ENCODE measurements around the gene RNF115. TPM values are rescaled to one million over a fixed set of nuclear protein-coding genes. Genes with fewer than 3 reads are reported as not detected.

Gene RNF115
- total RNA-seq, 4 donors from 2014 or later: 23.7 to 24.9 (median 23.8) TPM

DNA sequence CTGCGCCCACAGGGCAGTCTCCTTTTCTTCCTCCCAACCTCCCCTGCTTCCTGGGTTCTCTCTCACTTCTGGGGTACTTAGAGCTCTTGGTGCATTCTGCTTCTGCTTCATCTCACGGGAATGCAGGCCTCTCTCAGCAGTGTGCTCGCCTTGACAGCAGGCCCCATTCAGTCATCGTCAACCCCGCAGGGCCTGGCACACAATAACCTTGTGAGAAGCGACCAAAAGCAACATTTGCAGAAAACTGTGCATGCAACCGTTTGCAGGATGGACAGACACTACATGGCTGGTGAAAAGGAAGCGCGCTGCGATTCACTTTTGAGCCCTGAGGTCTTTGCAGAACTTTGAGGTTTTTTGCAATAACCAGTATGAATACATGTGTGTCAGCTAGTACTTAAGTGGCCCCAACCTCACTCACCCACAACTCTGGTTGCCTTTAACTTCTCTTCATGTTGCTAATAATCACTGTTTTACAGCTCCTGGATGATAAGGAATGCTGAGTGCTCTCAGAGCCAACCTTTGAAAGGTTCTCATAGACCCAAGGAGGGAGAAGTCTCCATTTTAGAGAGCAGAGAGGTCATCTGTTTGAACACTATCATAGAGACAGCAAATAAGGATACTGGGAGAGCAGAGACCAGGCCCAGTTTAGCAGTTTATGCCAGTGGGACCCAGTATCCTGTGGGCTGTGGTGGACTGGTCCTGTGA, 107.1 kb downstream of the RNF115 start:
- WGBS, 2 donors: 43 to 50% methylated on average over 10 of the region's 10 CpGs
- TF ChIP-seq POLR2A (IDR thresholded peaks at IDR 0.05) (no peak), EP300 (IDR thresholded peaks at IDR 0.05) (no peak)
- TF ChIP-seq, protein P1, sequence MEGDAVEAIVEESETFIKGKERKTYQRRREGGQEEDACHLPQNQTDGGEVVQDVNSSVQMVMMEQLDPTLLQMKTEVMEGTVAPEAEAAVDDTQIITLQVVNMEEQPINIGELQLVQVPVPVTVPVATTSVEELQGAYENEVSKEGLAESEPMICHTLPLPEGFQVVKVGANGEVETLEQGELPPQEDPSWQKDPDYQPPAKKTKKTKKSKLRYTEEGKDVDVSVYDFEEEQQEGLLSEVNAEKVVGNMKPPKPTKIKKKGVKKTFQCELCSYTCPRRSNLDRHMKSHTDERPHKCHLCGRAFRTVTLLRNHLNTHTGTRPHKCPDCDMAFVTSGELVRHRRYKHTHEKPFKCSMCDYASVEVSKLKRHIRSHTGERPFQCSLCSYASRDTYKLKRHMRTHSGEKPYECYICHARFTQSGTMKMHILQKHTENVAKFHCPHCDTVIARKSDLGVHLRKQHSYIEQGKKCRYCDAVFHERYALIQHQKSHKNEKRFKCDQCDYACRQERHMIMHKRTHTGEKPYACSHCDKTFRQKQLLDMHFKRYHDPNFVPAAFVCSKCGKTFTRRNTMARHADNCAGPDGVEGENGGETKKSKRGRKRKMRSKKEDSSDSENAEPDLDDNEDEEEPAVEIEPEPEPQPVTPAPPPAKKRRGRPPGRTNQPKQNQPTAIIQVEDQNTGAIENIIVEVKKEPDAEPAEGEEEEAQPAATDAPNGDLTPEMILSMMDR (IDR thresholded peaks at IDR 0.05): no peak
- Histone ChIP-seq H3K36me3 (no peaks in the 10 kb centered on the region), H3K4me3 (no peak overlapping the region), H3K27me3 (peaks cover 0 to 6% of the 10 kb centered on the region in 2 donors), H3K27ac (no peak overlapping the region), H3K4me1 (peaks cover 0 to 16% (median 0%) of the 10 kb centered on the region in 4 donors), H3K9me3 (no peaks in the 10 kb centered on the region)
- DNase-seq (ENCODE audit: low spot score in 2 of 2): no peak

- TF ChIP-seq EP300 (IDR thresholded peaks at IDR 0.05): no peak
- TF ChIP-seq, protein P1 (IDR thresholded peaks at IDR 0.05): no peak
- TF ChIP-seq POLR2A (IDR thresholded peaks at IDR 0.05): no peak
These were observed 109.3 kb downstream of the RNF115 start for GRCh38 chr1:145714524-145715111.

DNA sequence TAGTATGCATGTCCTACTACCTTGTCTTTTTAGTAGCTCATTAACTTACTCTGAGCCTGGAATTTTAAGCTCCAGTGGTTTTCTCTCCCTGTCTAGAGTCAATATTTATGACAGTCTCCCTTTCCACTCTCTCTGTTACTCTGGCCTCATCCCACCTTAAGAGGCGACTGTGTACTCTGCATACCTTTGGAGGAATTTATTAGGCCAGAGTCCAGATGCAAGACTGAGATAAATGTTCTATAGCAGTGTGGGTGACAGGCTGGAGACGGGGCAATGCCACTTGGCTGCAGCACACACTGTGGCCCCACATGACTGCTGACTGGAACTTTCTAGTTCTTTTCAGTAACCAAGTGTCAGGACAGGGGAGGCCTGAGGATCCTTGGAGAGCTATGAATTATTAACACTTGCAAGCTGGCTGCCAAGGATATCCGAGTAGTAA, 112.7 kb downstream of the RNF115 start:
- TF ChIP-seq, protein P1 (IDR thresholded peaks at IDR 0.05): no peak
- TF ChIP-seq EP300 (IDR thresholded peaks at IDR 0.05): no peak
- H3K36me3 ChIP-seq: no peaks in the 10 kb centered on the region
- WGBS, 2 donors: 61 to 67% methylated on average over 3 of the region's 3 CpGs
- H3K27me3 ChIP-seq: no peaks in the 10 kb centered on the region
- no peak overlapping the region for H3K27ac ChIP-seq
- H3K9me3 ChIP-seq: no peaks in the 10 kb centered on the region
- no peaks in the 10 kb centered on the region for H3K4me1 ChIP-seq
- DNase-seq (ENCODE audit: low spot score in 2 of 2): no peak
- no peak overlapping the region for H3K4me3 ChIP-seq

More at GRCh38 chr1:145714524-145715111, 109.3 kb downstream of the RNF115 start:
- Histone ChIP-seq H3K27me3 (peaks cover 0 to 2% of the 10 kb centered on the region in 2 donors), H3K4me3 (no peak overlapping the region), H3K27ac (no peak overlapping the region), H3K36me3 (no peaks in the 10 kb centered on the region), H3K4me1 (no peaks in the 10 kb centered on the region), H3K9me3 (no peaks in the 10 kb centered on the region)
- DNase-seq (ENCODE audit: low spot score in 2 of 2): no peak
- 73 to 77% methylated on average over 6 of the region's 6 CpGs for WGBS, 2 donors

DNA sequence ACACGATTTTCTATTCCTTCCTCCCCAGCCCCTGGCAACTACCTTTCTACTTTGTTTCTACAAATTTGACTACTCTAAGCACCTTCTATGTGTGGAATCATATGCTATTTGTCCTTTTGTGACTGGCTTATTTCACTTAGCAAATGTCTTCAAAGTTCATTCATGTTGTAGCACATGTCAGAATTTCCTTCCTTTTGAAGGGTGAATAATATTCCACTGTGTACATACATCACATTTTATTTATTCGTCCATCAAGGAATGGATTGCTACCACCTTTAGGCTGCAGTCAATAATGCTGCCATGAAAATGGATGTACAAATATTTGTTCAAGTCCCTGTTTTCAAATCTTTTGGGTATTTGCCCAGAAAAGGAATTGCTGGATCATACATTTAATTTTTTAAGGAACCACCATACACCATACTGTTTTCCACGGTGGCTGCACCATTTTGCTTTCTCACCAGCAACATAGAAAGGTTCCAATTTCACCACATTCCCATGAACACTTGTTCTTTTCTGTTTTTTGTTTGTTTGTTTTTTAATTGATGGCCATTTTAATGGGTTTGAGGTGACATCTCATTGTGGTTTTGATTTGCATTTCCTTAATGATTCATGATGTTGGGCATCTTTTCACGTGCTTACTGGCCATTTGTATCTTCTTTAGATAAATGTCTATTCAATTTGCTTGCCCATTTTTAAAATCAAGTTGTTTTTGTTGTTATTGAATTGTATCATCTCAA, 113.4 kb downstream of the RNF115 start:
- WGBS, 2 donors: 84 to 88% methylated on average over 4 of the region's 4 CpGs
- no peak for TF ChIP-seq POLR2A (IDR thresholded peaks at IDR 0.05)
- TF ChIP-seq, protein P1 (IDR thresholded peaks at IDR 0.05): no peak
- TF ChIP-seq EP300 (IDR thresholded peaks at IDR 0.05): no peak

DNA sequence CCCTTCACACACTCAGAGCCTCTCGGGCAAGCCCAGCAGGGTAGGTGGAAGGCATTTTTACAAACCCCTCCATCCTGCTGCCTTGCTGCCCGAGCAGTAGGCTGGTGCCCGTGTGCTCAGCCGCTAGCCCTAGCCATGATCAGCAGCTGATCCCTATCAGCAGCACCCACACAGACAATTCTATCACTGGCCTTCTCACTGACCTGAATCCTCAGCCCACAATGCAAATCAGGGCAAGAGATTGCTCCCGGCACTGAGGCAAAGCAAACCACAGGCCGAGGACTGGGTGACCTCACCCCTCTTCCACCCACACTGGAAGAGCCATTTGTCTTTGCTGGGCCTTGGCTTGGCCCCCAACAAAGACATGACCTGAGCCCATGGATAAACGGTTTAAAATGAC, 115.8 kb downstream of the RNF115 start:
- Histone ChIP-seq H3K36me3 (no peaks in the 10 kb centered on the region), H3K9me3 (no peaks in the 10 kb centered on the region), H3K4me3 (no peak overlapping the region), H3K27ac (no peak overlapping the region), H3K4me1 (no peaks in the 10 kb centered on the region), H3K27me3 (no peaks in the 10 kb centered on the region)
- TF ChIP-seq, protein P1 (IDR thresholded peaks at IDR 0.05): no peak
- TF ChIP-seq POLR2A (IDR thresholded peaks at IDR 0.05): no peak
- TF ChIP-seq EP300 (IDR thresholded peaks at IDR 0.05): no peak
- WGBS, 2 donors: 33 to 49% methylated on average over 7 of the region's 7 CpGs
- no peak for DNase-seq (ENCODE audit: low spot score in 2 of 2)

More for the DNA sequence above, 113.4 kb downstream of the RNF115 start:
- Histone ChIP-seq H3K36me3 (no peaks in the 10 kb centered on the region), H3K4me1 (no peaks in the 10 kb centered on the region), H3K4me3 (no peak overlapping the region), H3K27me3 (no peaks in the 10 kb centered on the region), H3K9me3 (no peaks in the 10 kb centered on the region), H3K27ac (no peak overlapping the region)
- DNase-seq (ENCODE audit: low spot score in 2 of 2): no peak

All from tibial nerve (tissue), 4 donors.